HEK293 (cell line): Measurements from ENCODE around the gene STPG2.

ENCODE experiments used
- BCL11A ChIP-seq: fragments of 450-650 bp; formaldehyde crosslinking; IDR thresholded peaks from 2 replicates; pipeline ENCODE4 v1.5.1; 2016; ENCODE audit warnings: low read depth, missing biosample characterization, missing genetic modification characterization
- CTCF ChIP-seq: fragments of 450-650 bp; formaldehyde crosslinking; IDR thresholded peaks from 2 replicates; pipeline ENCODE4 v1.5.1; 2016; ENCODE audit warnings: missing biosample characterization, missing genetic modification characterization
- SETDB1 ChIP-seq: IDR thresholded peaks from one replicate; pipeline ENCODE4 v1.6.1; 2017; ENCODE audit warnings: mild to moderate bottlenecking, low read length, moderate library complexity, mixed read lengths; ENCODE audit not compliant: insufficient read length
- SP2 ChIP-seq: fragments of 450-650 bp; formaldehyde crosslinking; IDR thresholded peaks from 2 replicates; pipeline ENCODE4 v1.5.1; 2016; ENCODE audit warnings: missing biosample characterization, missing genetic modification characterization
- YY1 ChIP-seq: fragments of 450-650 bp; formaldehyde crosslinking; IDR thresholded peaks from 2 replicates; pipeline ENCODE4 v1.5.1; 2018; ENCODE audit warnings: missing biosample characterization, missing genetic modification characterization
- ZNF184 ChIP-seq: fragments of 450-650 bp; IDR thresholded peaks from 2 replicates; pipeline ENCODE4 v1.5.1; 2018; ENCODE audit warnings: missing biosample characterization, mild to moderate bottlenecking, missing genetic modification characterization
- ZNF24 ChIP-seq: fragments of 450-650 bp; formaldehyde crosslinking; IDR thresholded peaks from 2 replicates; pipeline ENCODE4 v1.5.1; 2016; ENCODE audit warnings: missing biosample characterization, missing genetic modification characterization
- ZNF311 ChIP-seq: fragments of 450-650 bp; formaldehyde crosslinking; IDR thresholded peaks from 2 replicates; pipeline ENCODE4 v1.5.1; 2017; ENCODE audit warnings: missing biosample characterization, missing genetic modification characterization, borderline replicate concordance
- TF ChIP-seq, protein P1 (sequence below): fragments of 450-650 bp; formaldehyde crosslinking; IDR thresholded peaks from 2 replicates; pipeline ENCODE4 v1.5.1; 2016; ENCODE audit warnings: missing biosample characterization, missing genetic modification characterization

DNA sequence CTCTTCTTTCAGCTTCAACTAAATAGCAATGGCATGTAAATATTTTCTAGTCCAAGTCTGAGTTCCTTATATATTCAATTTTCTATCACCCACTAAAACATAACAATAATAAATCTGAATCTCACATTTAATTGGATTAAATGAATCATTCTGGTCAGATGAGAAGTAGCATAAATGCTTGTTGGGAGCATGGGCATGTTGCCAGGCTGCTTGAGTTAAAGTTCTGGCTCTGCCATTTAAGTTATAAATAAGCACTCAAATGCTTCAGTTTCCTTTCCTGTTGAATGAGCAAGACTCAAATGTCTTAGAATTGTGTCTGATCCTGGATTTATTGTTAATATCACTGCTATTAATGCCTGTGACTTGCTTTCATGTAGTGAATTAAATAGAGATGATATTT is 496.3 kb downstream of the STPG2 start:
- TF ChIP-seq CTCF (tag by site-specific recombination) (no peak), SP2 (tag by site-specific recombination) (no peak), ZNF311 (tag by site-specific recombination) (no peak), YY1 (tag by site-specific recombination) (no peak), ZNF184 (tag by site-specific recombination) (no peak), SETDB1 (no peak), BCL11A (tag by site-specific recombination) (no peak), ZNF24 (tag by site-specific recombination) (no peak)
- TF ChIP-seq, protein P1, sequence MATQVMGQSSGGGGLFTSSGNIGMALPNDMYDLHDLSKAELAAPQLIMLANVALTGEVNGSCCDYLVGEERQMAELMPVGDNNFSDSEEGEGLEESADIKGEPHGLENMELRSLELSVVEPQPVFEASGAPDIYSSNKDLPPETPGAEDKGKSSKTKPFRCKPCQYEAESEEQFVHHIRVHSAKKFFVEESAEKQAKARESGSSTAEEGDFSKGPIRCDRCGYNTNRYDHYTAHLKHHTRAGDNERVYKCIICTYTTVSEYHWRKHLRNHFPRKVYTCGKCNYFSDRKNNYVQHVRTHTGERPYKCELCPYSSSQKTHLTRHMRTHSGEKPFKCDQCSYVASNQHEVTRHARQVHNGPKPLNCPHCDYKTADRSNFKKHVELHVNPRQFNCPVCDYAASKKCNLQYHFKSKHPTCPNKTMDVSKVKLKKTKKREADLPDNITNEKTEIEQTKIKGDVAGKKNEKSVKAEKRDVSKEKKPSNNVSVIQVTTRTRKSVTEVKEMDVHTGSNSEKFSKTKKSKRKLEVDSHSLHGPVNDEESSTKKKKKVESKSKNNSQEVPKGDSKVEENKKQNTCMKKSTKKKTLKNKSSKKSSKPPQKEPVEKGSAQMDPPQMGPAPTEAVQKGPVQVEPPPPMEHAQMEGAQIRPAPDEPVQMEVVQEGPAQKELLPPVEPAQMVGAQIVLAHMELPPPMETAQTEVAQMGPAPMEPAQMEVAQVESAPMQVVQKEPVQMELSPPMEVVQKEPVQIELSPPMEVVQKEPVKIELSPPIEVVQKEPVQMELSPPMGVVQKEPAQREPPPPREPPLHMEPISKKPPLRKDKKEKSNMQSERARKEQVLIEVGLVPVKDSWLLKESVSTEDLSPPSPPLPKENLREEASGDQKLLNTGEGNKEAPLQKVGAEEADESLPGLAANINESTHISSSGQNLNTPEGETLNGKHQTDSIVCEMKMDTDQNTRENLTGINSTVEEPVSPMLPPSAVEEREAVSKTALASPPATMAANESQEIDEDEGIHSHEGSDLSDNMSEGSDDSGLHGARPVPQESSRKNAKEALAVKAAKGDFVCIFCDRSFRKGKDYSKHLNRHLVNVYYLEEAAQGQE (tag by site-specific recombination) = no peak
